Measurements from ENCODE around the gene SLC8A1. TPM values are rescaled to one million over a fixed set of nuclear protein-coding genes. Genes with fewer than 3 reads are reported as not detected.

The SLC8A1 gene
- total RNA-seq, 1 experiment from 2014 or later, result not detected

- Histone ChIP-seq H3K4me1 (ENCODE audit: insufficient read depth, low read length, poor library complexity, severe bottlenecking) (no peaks in the 10 kb centered on the region), H3K9me3 (ENCODE audit: low read depth, low read length, poor library complexity, severe bottlenecking) (no peaks in the 10 kb centered on the region), H3K36me3 (ENCODE audit: insufficient read depth, low read length, poor library complexity, severe bottlenecking) (no peaks in the 10 kb centered on the region), H3K27ac (ENCODE audit: low read depth, low read length, poor library complexity, severe bottlenecking) (no peak overlapping the region), H3K4me3 (ENCODE audit: low read depth, low read length, poor library complexity, severe bottlenecking) (no peak overlapping the region), H3K27me3 (replicated peaks; ENCODE audit: insufficient read depth, low read depth, low read length, poor library complexity) (peaks cover 21% of the 10 kb centered on the region)
- no TSS peak for BruUV-seq (replicated peaks)
- DNase-seq (ENCODE audit: low spot score), result no peak
- intact Hi-C loops (cut with micrococcal nuclease; ENCODE audit: unreplicated experiment), result no loop called here
- POLR2A ChIA-PET (ENCODE audit: low non-redundant PET), result no interaction called here
- CTCF ChIA-PET, result no interaction called here
- TF ChIP-seq CTCF (conservative IDR thresholded peaks at IDR 0.05; ENCODE audit: low read depth, low read length), result no peak
- no peak for TF ChIP-seq EZH2 (IDR thresholded peaks at IDR 0.05; ENCODE audit: borderline replicate concordance, low read depth, low read length, poor library complexity, severe bottlenecking)
These were observed 286.4 kb downstream of the SLC8A1 start for GRCh38 chr2:40165509-40165844.

- H3K36me3 ChIP-seq (ENCODE audit: insufficient read depth, low read length, poor library complexity, severe bottlenecking), result no peaks in the 10 kb centered on the region
- no peak for DNase-seq (ENCODE audit: low spot score)
- no peaks in the 10 kb centered on the region for H3K9me3 ChIP-seq (ENCODE audit: low read depth, low read length, poor library complexity, severe bottlenecking)
- H3K4me3 ChIP-seq (ENCODE audit: low read depth, low read length, poor library complexity, severe bottlenecking), result no peak overlapping the region
- peaks cover 24% of the 10 kb centered on the region for H3K27me3 ChIP-seq (replicated peaks; ENCODE audit: insufficient read depth, low read depth, low read length, poor library complexity)
- TF ChIP-seq EZH2 (IDR thresholded peaks at IDR 0.05; ENCODE audit: borderline replicate concordance, low read depth, low read length, poor library complexity, severe bottlenecking), result no peak
- no peak for TF ChIP-seq CTCF (conservative IDR thresholded peaks at IDR 0.05; ENCODE audit: low read depth, low read length)
- H3K27ac ChIP-seq (ENCODE audit: low read depth, low read length, poor library complexity, severe bottlenecking), result no peak overlapping the region
- ChIA-PET POLR2A (ENCODE audit: low non-redundant PET) (no interaction called here), CTCF (no interaction called here)
- intact Hi-C loops (cut with micrococcal nuclease; ENCODE audit: unreplicated experiment), result no loop called here
- no peaks in the 10 kb centered on the region for H3K4me1 ChIP-seq (ENCODE audit: insufficient read depth, low read length, poor library complexity, severe bottlenecking)
- no TSS peak for BruUV-seq (replicated peaks)
These were observed 287.0 kb downstream of the SLC8A1 start for GRCh38 chr2:40164736-40165508.

GRCh38 chr2:40161986-40162385 lies 289.9 kb downstream of the SLC8A1 start:
- intact Hi-C loops (cut with micrococcal nuclease; ENCODE audit: unreplicated experiment), result no loop called here
- POLR2A ChIA-PET (ENCODE audit: low non-redundant PET), result no interaction called here

More at GRCh38 chr2:40161986-40162385, 289.9 kb downstream of the SLC8A1 start:
- CTCF ChIA-PET, result no interaction called here
- TF ChIP-seq CTCF (conservative IDR thresholded peaks at IDR 0.05; ENCODE audit: low read depth, low read length) (no peak), EZH2 (IDR thresholded peaks at IDR 0.05; ENCODE audit: borderline replicate concordance, low read depth, low read length, poor library complexity, severe bottlenecking) (no peak)
- Histone ChIP-seq H3K36me3 (ENCODE audit: insufficient read depth, low read length, poor library complexity, severe bottlenecking) (no peaks in the 10 kb centered on the region), H3K27ac (ENCODE audit: low read depth, low read length, poor library complexity, severe bottlenecking) (no peak overlapping the region), H3K4me1 (ENCODE audit: insufficient read depth, low read length, poor library complexity, severe bottlenecking) (no peaks in the 10 kb centered on the region), H3K9me3 (ENCODE audit: low read depth, low read length, poor library complexity, severe bottlenecking) (no peaks in the 10 kb centered on the region), H3K27me3 (replicated peaks; ENCODE audit: insufficient read depth, low read depth, low read length, poor library complexity) (peaks cover 52% of the 10 kb centered on the region), H3K4me3 (ENCODE audit: low read depth, low read length, poor library complexity, severe bottlenecking) (no peak overlapping the region)
- no peak for DNase-seq (ENCODE audit: low spot score)
- no TSS peak for BruUV-seq (replicated peaks)
